GM12872 (cell line): ENCODE results near the gene ZNF385C.
A peak's percentile ranks its signal among the peaks of the same experiment; 100 is the strongest.

Experiments used
- TF ChIP-seq, protein P1 (sequence below): IDR thresholded peaks from 3 replicates; pipeline ENCODE4 v1.5.1; 2011; ENCODE audit warnings: low read depth, mild to moderate bottlenecking, low read length, moderate library complexity; ENCODE audit not compliant: insufficient read depth

The ZNF385C gene

DNA sequence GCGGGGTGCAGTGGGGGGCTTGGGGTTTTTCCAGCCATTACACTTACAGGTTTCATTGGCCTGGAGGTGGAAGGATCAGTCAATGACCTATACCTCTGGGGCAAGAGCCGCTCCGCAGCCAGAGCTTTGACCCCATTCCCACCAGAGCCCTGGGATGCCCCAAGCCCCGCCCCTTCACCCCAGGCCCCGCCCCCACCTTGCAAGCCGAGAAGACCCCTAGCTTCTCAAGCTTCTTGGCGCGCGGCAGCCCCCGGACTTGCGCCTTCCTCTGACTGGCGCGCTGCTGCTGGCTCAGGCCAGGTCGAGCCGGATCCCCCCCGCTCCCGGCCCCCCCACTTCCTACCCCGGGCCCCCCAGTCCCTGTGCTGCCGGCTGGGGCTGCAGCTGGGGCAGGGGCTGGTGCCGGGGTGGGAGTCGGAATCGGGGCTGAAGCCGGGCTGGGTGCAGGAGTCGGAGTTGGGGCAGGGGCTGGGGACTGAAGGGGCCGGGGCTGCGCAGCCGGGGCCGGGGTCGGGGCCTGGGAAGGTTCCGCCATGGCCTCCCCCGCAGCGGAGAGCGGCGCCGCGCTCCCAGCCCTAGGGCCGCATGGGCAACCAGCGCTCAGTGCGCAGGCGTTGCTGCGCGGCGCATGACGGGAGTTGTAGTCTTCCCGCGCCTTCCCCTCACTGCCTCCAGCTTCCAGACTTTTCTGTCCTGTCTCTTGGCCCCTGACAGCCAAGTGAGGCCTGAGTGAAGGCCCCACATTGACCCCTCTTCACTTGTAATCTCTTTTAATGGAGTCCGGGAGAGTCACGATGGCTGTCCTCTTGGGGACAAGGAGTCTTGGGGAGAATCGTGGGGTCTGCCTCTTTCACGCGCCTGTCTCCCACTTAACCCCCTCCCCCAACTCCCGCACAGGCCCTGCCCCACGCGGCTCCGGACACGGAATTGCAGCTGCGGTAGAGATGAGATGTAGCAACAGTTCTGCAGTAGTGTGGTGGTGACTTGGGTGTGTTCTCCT is 22.8 kb upstream of the ZNF385C start, which contains the start of gene KAT2A:
Gene KAT2A (minus strand): TSS at position 598 of the 1,000 bp plus-strand sequence. CDS start 63 bp downstream, at position 535.
- TF ChIP-seq, protein P1, sequence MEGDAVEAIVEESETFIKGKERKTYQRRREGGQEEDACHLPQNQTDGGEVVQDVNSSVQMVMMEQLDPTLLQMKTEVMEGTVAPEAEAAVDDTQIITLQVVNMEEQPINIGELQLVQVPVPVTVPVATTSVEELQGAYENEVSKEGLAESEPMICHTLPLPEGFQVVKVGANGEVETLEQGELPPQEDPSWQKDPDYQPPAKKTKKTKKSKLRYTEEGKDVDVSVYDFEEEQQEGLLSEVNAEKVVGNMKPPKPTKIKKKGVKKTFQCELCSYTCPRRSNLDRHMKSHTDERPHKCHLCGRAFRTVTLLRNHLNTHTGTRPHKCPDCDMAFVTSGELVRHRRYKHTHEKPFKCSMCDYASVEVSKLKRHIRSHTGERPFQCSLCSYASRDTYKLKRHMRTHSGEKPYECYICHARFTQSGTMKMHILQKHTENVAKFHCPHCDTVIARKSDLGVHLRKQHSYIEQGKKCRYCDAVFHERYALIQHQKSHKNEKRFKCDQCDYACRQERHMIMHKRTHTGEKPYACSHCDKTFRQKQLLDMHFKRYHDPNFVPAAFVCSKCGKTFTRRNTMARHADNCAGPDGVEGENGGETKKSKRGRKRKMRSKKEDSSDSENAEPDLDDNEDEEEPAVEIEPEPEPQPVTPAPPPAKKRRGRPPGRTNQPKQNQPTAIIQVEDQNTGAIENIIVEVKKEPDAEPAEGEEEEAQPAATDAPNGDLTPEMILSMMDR: no peak

DNA sequence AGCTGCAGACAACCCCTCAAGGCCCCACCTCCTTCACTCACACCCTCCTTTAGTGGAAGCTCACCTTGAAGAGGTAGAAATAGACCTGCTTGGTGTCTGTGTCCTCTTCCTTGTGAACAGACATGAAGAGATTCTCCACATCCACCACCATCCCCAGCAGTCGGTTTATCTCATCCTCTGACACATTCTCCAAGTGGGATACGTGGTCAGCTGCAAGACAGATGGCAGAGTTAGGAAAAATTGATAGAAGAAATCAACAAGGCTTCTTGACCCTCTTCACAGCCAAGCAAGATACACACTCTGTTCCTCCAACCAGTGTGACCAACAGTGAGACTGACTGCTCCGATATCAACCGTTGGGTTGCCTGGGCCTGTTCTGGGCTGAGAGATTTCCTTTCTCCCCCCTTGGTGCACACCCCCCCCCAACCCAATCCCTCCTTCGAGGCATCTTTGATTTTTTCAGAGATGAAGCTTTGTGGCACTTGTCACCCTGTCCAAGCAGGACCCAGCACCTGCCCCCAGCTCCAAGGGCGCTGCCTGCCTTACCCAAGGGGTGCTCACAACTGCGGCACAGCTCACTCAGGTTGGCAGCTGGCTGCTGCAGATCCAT is 22.0 kb upstream of the ZNF385C start:
- TF ChIP-seq, protein P1: no peak

DNA sequence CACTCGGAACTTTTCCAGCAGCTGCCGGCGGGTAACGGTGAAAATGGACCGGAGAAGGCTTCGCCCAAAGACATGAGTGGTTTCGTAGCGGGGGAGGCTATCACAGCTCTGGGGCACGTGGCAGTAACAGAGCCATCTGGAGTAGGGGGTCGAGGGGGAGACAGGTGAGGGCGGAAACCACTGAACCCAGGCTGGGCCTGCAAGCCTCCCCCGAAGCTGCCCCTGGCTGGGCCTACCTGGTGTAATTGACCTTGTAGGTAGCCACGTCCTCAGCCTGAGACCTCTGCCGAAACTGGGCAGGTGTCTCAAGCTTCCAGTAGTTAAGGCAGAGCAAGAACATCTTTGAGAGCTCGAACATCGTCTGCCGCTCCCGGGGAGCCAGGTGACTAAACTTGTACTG is 21.0 kb upstream of the ZNF385C start:
- TF ChIP-seq, protein P1: no peak

DNA sequence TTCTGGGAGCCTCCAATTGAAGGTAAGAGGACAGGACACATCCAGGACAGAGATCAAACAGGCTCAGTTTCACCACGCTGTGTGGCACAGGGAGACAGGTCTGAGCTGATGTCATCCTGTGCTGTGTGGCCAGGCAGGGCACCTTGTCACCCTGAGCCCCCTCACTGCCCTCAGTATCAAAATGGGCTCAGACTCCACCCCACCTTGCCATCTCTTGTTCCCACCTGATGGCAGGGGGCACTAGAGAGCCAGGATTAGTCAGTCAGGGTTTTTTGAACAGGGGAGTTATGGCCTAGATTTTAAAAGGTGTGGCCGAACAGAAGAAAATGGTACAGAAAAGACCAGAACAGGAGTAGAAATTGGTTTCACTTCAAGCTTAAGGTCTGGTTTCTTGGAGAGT is 20.3 kb upstream of the ZNF385C start:
- TF ChIP-seq, protein P1: peak; percentile 62

DNA sequence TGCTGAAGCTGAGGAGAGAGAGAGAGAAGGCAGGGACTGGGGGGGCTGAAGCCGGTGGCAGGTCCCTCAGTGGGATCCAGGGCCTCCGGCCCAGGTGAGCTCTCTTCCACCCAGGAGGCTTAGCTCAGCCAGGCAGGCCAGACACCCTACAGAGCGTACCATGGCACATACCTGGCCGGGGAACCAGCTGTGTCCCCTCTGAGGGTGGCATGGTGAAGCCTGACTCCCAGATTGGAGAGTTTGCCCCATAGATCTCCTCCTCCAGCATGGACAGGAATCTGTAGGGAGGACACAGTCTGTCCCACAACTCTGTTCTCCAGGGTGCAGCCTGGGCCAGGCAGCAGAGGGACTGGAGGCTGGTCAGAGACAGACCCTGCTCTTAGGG is 19.8 kb upstream of the ZNF385C start:
- TF ChIP-seq, protein P1: no peak

DNA sequence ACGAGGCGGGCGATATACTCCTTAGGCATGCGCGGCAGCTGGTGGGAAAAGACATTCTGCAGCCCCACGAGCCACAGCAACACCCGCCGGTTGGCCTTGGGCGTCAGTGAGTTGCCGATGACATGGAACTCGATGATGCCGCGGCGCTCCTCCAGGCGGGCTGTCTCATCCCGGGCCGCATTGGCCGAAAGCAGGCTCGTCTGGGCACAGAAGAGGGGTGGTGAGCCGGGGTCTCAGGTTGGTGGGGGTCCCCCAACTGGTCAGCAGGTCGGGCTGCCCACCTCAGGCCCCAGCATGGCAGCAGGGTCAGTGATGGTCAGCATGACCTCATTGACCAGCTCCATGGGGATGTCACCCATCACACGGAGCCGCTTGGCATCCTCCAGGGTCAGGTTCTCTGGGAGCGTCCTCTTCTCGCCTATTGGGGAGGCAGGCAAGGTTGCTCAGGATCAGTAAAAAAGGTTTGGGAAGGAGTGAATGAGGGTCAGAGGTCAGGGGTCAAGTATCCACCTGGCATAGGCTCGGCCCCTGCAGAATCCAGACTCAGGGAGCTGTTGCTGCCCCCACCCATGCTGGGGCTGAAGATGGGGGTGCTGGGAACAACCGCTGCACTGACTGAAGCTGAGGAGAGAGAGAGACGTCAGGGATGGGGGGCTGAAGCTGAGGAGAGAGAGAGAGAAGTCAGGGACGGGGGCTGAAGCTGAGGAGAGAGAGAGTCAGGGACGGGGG is 19.3 kb upstream of the ZNF385C start:
- TF ChIP-seq, protein P1: no peak

DNA sequence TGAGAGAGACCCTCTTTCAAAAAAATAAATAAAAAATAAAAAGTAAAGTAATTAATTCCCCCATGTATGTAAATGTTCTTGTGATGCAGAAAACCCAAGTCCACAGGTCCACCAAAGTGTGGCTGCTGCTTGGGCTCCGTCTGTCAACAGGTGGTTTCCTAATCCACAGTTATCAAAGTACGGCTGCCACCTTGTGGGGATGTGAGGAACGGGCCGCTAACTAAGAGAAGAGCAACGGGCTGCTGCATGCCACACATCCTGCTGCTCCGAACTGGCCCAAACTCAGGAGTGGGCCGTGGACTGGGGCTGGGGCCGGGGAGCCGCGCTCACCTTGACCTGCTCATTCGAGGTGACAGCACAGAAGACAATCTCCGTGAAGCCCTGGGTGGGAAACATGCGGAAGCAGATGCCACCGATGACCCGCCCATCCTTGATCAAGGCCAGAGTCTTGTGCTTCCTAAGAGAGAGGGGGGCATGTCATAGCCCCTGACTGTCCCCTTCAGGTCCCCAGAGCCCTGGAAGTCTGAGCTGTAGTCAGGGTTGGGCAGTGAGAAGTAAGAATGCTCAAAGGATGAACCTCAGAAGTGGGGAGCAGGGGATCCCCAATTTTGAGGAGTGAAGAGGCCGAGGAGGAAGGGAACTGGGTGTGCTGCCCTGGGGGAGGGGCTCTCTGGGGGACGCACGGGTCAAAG is 18.6 kb upstream of the ZNF385C start:
- TF ChIP-seq, protein P1: peak; percentile 79
